ENCODE measurements around the gene DNAH14.
"Not testable (repeated sequence)": the region's sequence is repeated elsewhere in the genome, so short reads cannot be mapped to it uniquely, and the experiment has no call there.

DNAH14 gene

DNA sequence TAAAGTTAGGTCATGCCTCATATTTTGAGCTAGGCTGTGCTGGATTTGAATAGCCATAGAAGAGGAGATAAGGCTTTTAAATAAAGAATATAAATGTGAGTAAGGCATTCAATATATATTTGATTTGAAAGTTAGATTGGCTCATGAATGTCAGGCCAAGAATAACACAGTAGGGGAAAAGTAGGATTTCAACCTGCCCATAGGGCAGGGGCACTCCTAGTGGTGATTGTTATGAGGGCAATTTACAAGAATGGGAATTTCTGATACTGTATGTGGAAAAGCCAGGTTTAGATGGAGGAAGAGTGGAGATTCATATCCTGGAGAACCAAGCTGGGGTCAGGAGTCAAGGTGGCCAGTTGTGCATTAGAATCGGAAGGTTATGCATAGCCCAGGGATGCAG lies 74.9 kb downstream of the DNAH14 start:
- no peak for DNase-seq

DNA sequence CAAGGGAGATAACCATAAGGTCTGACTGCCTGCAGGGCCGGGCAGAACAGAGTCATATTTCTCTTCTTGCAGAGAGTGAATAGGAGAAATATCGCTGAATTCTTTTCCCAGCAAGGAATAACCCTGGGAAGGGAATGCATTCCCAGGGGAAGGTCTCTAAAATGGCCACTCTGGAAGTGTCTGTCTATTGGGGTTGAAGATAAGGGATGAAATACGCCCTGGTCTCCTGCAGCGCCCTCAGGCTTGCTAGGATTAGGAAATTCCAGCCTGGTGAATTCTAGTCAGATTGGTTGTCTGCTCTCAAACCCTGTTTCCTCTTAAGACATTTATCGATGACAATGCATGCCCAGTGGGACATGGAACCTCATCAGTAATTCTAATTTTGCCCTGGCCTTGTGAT lies 76.9 kb downstream of the DNAH14 start:
- DNase-seq, result not testable (repeated sequence)

DNA sequence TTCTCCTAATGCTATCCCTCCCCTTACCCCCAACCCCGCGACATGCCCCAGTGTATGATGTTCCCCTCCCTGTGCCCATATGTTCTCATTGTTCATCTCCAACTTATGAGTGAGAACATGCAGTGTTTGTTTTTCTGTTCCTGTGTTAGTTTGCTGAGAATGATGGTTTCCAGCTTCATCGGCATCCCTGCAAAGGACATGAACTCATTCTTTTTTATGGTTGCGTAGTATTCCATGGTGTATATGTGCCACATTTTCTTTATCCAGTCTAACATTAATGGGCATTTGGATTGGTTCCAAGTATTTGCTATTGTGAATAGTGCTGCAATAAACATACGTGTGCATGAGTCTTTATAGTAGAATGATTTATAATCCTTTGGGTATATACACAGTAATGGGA lies 78.6 kb downstream of the DNAH14 start:
- not testable (repeated sequence) for DNase-seq

DNA sequence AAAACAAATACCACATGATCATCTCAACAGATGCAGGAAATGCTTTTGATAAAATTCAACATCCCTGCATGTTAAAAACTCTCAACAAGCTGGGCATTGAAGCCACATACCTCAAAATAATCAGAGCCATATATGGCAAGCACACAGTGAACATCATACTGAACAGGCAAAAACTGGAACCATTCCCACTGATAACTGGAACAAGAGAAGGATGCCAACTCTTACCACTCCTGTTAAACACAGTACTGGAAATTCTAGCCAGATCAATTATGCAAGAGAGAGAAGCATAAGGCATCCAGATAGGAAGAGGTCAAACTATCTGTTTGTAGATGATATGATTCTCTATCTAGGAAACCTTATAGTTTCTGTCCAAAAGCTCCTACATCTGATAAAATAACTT lies 91.6 kb downstream of the DNAH14 start:
- no peak for DNase-seq

DNA sequence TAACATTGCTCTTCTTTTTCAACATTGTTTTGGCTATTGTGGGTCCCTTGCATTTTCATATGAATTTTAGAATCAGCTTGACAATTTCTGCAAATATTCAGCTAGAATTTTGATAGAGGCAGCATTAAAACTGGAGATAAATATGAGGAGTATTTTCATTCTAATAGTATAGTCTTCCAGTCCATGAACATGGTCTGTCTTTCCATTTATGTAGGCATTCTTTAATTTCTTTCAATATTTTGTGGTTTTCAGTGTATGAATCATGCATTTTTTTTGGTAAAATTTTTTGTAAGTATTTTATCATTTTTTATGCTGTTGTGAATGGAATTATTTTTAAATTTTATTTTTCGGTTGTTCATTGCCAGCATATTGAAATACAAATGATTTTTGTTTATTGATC lies 97.2 kb downstream of the DNAH14 start:
- DNase-seq, result no peak

DNA sequence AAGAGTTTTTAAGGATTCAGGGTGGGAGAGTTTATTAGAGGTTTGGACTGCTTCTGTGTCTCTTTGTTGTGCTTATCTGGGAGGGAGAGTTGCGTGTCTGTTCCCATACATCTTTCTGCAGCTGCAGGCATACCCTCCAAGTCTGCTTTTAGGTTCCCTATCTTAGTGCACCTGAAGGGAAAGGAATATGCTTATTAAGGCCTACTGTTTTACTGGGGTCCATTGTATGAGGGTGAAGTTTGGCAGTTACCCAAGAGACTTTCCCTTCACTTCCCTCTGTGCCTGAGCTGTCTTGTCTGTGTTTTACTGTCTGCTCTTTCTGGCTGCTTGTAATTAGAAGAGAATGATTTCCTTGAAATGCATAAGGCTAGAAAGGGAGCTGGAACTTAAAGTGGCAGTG lies 107.0 kb downstream of the DNAH14 start:
- not testable (repeated sequence) for DNase-seq

DNA sequence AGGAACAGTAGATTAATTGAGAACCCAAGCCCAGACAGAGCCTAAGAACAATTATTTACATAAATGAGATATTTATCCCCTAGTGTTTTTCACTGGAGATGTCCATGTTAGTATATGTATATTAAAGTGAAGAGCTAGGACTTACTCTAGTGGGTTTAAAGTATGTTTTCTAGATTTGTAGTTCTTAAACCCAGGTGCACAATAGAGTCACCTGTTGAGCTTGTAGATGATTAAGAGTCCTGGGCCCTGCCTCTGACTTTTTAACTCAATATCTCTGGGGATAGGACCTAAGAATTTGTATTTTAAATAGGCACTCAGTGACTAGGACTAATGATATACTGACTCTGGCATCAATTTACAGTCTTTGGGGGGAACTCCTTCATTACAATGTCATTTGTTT lies 112.8 kb downstream of the DNAH14 start:
- no peak for DNase-seq

DNA sequence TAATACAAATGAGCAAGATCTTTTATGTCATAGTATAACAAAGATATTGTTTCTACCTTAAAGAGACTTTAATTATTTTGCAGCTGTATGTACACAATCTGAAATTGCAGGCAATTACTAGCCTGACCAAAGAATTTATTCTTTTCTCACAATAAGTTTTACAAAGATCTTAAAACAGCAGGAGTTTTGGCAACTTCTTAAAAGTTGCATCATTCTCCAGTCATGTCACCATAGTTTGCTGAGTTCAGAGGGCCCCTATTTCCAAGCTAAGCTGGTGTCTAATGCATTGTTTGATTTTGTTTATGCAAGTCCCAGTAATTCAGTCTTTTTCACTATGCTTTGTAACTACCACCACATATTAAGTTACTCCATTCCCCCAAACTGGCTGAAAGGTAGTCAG lies 114.8 kb downstream of the DNAH14 start:
- DNase-seq, result no peak

DNA sequence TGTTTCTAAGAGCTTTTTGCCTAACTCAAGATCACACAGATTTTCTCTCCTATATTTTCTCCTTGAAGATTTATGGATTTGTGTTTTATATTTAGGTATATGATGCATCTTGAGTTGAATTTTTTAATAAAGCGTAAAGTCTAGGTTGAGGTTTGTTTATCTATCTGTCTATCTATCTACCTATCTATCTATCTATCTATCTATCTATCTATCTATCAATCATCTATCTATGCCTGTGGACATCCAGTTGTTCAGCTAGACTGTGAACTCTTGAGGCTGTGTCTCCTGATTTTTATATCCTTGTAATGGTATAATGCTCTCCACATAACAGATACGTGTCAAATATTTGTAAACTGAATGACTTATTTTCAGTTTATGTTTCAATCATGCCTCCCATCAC lies 120.1 kb downstream of the DNAH14 start:
- no peak for DNase-seq

DNA sequence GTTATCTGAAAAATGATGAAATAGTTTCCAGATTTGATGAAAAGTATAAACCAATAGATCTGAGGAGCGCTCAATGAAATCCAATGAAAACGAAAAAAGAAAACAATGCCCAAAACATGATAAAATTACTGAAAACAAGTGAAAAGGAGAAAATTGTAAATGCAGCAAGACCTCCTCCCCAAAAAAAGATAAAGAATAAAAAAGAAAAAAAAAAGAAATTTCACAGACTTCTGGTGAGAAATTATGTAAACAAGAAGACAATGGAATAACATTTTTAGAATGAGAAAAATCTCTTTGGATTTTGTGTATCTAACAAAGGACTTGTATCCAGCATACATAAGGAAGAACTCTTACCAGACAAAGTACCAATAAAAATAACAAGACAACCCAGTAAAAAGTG lies 134.2 kb downstream of the DNAH14 start:
- DNase-seq, result no peak

DNA sequence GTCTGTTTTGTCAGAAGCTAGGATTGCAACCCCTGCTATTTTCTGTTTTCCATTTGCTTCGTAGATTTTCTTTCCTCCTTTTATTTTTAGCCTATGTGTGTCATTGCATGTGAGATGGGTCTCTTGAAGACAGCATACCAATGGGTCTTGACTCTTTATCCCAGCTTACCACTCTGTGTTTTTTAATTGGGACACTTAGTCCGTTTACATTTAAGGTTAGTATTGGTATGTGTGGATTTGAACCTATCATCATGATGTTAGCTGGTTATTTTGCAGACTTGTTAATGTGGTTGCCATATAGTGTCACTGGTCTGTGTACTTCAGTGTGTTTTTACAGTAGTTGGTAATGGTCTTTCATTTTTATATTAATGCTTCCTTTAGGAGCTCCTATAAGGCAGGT lies 141.5 kb downstream of the DNAH14 start:
- DNase-seq, result no peak

DNA sequence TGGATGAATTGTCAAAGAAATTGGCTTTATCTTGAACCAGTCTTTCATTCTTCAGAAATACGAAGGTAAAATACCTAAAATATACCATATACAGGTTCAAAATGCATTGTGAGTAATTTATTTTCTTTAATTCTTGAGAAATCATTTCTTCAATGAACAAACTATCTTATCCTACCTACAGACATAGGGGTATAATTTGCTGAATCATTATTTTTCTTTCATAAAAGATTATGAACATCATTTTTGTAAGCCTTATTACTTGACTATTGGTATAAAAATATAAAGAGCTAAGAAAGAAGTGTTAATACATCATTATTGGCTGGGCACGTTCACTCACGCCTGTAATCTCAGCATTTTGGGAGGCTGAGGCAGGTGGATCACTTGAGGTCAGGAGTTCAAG lies 167.7 kb downstream of the DNAH14 start:
- no peak for DNase-seq

DNA sequence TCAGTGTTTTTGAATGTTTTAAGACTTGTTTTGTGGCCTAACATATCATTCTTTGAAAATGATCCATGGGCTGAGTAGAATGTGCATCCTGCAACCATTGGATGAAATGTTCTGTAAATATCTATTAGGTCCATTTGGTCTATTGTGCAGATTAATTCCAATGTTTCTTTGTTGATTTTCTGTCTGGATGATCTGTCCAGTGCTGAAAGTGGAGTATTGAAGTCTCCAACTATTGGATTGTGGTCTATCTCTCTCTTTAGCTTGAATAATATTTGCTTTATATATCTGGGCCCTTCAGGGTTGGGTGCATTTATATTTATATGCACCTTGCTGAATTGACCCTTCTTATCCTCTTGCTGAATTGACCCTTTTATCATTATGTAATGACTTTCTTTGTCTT lies 181.5 kb downstream of the DNAH14 start:
- no peak for DNase-seq

DNA sequence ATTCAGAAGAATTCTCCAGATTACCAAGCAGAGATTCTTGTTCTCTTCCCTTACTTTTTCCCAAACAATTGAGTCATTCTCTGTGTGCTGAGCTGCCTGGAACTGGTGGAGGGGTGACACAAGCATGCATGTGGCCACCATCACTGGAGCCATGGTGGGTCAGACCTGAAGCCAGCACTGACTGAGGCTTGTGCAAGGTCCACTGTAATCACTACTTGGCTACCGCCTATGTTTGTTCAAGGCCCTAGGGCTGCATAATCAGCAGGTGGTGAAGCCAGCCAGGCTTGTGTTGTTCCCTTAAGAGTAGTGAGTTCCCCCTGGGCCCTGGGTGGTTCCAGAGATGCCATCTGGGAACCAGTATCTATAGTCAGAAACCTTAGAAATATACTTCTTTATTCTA lies 183.8 kb downstream of the DNAH14 start:
- DNase-seq, result no peak

DNA sequence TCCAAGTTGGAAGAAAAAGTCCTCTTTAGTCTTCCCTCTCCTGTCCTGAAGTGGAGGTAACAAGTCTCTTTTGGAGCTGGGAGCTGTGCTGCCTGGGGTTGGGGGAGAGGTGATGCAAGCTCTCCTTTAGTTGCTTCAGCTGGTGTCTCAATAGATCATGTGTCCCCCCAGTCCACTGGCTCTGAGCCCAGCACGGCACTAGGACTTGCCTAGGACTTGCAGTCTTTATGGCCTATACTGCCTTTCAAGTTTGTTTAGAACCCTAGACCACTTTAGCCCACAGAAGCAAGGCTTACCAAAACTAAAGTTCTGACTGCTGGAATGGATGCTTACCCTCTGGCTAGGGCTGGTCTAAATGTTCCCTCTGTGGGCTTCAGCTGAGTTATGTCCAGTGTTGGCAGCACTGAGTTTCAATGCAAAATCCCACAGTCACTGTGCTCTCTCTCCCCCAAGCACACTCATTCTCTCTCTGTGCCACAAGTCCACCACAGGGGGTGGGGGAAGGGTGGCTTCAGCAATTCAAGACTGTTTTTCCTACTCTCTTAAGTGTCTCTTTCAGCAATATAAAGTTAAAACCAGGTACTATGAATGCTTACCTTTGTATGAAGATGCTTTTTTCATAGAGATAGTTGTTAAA lies 185.0 kb downstream of the DNAH14 start:
- no peak for DNase-seq

DNA sequence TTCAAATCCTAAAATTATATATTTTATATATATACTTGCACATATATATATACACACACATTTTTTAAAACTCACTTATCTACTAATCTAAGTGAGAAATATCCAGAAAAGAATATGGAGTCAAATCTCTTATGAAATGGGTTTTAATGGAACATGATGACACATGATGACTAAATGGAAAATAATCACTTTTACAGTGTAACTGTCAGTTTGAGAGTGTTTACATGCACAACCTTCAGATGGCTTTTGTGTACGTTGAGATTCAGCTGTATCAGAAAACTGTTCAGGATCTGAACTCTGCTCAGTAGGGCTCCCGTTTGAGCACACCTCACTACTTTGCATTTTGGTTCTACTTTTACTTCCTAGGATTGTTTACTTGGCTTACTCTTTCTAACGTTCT lies 189.8 kb downstream of the DNAH14 start:
- DNase-seq, result no peak

DNA sequence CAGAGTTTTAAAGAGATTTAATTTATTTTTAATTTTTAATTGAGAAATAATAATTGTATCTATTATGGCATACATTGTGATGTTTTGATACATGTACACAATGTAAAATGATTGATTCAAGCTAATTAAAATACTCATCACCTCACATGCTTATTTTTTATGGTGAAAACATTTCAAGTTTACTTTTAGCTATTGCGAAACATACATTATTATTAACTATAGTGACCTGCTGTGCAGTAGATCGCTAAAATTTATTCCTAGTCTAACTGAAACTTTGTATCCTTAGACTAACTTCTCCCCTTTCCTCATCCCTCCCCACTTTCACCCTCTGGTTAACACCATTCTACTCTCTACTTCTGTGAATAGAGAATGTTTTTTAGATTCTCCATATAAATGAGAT lies 191.6 kb downstream of the DNAH14 start:
- DNase-seq, result no peak

DNA sequence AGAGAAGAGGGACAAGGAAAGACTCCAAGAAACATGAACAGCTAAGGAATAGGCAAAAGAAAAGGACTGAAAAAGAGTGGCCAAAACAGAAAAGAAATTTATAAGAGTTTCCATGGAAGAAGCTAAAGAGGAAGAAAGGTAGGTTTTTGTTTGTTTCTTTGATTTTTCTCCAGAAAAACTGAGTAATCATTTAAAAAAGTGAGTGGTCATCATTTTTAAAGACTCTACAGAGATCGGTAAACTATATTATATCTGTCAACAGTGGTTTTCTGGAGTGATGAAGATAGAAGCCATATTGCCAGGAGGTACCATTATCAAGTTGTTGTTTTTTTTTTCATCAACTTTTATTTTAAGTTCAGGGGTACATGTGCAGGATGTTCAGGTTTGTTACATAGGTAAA lies 202.4 kb downstream of the DNAH14 start:
- DNase-seq, result no peak

DNA sequence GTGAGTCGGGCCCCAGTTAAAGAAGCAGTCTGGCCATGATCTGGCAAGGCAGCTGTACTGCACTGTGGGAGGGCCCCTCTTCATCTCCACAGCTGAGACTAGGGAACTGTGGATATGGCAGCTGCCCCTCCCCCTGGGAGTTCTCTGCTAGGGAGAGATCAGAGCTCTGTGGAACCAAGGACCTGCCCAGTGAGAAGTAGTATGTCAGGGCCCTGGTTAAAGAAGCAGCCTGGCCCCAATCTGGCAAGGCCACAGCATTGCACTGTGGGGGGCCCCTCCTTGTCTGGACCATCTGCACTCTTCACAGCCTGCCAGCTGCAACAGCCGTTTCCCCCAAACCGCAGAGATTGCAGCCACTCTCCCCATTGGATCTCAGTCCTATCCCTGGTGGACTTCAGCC lies 208.5 kb downstream of the DNAH14 start:
- no peak for DNase-seq

DNA sequence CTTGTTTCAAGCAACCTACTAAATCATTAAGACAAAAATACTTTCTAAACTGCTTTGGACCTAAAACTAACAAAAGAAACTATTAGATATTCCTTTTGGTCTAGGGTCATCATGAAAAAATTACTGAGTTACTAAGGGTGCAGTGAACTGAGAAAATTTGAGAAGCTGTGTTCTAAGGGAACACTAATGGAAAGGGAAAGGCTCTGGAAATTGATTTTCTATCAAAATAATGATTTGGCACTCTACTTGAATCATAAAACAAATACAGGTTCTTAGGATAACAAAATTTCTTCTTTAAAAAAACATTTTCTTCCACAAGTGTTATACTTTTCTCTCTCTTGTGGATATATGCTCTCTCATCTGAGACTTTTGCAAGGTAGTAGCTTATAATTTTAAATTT lies 213.5 kb downstream of the DNAH14 start:
- DNase-seq, result no peak

DNA sequence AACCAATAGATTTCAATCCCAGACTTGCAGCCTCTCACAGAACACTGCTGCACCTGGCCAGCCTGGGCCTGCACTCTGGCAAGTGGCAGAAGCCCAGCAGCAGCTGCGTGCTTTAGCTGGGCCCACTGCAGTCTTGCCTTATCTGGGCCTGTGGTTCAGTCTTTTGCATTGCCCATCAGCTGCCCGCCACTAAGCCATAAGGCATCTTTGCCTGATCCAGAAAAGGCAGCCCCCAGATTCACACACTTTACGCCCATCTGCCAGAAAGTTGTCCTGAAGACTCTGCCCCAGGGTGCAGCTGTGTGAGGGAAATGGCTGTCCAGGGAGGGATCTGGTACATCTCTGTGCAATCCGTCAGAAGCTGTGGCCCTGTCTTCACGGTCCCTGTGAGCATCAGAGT lies 217.0 kb downstream of the DNAH14 start:
- no peak for DNase-seq

DNA sequence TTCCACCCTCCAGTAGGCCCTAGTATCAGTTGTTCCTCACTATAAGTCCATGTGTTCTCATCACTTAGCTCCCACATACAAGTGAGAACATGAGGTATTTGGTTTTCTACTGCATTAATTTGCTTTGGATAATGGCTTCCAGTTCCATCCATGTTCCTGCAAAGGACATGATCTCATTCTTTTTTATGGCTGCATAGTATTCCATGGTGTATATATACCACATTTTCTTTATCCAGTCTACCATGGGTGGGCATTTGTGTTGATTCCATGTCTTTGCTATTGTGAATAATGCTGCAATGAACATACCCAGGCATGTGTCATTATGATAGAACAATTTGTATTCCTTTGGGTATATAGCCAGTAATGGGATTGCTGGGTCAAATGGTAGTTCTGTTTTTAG lies 218.3 kb downstream of the DNAH14 start:
- not testable (repeated sequence) for DNase-seq

DNA sequence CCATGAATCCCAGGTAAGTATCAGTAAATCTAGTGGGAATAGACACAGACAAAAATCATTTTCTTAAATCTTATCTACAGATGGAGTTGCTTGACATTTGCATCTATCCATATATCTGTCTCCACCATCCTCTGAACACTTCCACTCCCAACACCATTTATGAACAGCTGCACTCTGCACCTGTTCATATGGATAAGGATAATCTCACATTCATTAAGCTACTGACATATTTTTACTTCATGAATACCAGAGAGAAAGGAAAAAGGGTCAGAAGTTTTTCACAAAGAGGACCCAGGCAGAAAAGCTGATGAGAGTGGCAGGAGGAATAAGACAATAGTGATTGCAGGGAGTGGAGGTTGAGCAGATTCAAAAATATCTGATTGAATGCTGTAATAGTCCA lies 222.6 kb downstream of the DNAH14 start:
- DNase-seq, result no peak

DNA sequence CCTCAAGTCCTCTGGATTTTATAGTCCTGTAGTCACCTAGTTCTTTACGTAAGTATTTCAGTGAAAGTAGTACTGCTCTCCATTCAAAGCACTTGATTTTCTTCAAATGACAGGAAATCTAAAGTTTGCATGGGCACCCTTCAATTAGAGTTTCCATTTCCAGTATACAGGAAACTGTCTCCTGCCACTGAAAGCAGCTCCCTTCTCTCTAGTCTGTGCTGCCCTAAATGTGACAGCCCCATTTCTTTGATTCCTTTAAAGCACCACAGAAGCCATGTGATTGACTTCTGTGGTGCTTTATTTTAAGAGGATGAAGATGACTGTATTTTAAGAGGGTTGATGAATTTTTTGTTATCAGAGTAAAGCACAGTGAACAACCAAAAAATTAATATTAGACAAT lies 226.1 kb downstream of the DNAH14 start:
- DNase-seq, result no peak

DNA sequence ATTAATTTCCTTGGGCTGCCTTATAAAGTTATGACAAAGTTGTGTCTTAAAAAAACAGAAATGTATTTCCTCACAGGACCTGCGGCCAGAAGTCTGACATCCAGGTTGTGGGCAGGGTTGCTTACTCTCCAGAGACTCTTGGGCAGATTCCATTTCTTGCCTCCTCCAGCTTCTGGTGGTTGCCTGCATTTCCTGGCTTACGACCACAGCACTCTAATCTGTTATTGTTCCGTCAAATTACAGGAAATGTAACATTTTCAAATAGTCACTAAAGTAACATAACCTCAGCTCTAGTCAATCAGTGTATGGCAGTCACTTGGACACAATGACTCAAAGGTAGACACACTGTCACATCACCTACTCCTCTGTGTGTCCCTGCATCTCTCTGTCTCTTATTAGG lies 226.8 kb downstream of the DNAH14 start:
- no peak for DNase-seq

DNA sequence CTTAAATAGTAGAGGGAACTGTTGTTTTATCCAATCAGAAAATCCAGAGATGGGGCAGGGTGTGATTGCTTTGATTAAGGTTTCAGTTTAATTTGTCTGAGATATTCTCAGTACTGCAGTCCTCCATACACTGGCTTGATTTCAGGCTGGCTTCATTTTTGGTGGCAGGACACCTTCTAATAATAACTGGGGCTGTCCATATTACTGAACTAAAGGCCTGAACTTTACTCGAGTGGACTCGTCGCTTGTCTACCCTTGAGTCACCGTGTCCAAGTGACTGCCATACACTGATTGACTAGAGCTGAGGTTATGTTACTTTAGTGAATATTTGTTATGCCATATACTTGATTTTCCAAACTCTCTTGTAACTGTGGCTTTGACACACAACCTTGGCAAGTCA lies 228.8 kb downstream of the DNAH14 start:
- DNase-seq, result no peak
